Measurements from ENCODE around the gene HSPA12A. TPM values are rescaled to one million over a fixed set of nuclear protein-coding genes. Genes with fewer than 3 reads are reported as not detected.

HSPA12A gene
- total RNA-seq, 2 donors from 2014 or later = 0.08 TPM; not detected in 1

DNA sequence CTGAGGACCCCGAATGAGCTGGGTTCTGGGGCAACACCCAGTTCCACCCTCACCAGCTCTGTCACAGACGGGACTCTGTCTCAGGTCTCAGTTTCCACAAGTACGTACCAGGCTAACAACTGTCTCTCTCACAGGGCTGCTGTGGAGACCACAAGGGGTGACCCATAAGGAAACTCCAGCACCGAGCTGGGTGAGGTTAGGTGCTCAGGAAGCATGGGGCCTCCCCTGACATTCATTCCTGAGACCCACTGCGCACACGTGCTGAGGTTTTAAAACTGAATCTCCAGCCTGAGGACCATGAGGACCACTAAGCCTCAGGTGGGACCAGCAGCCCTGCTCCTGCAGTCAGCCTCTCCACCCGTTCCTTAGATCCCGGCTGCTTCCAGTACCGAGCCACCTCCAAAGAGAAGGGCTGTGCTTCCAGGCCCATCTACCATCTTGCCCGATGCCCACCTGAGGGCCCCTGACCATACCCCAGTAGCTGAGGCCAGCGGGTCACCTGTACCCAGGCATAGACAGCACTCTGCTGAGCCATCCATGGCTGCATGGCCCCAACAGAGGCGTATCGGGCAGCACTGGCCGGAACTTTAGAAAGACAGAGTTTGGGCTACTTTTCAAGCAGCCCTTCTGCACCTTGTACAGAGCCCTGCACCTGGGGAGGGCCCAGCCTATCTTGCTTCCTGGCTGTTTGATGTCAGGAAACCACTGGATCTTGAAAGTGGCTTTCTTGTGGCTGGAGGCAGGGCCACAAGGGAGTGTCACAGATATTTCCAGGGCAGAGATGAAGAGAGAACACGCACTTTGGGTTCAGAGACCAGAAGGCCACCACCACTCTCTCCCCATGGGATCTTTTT, 18.7 kb downstream of the HSPA12A start:
- ATAC-seq = peak in 1 of 2 donors; percentile 8
- H3K4me3 Mint-ChIP-seq = no peak overlapping the region

DNA sequence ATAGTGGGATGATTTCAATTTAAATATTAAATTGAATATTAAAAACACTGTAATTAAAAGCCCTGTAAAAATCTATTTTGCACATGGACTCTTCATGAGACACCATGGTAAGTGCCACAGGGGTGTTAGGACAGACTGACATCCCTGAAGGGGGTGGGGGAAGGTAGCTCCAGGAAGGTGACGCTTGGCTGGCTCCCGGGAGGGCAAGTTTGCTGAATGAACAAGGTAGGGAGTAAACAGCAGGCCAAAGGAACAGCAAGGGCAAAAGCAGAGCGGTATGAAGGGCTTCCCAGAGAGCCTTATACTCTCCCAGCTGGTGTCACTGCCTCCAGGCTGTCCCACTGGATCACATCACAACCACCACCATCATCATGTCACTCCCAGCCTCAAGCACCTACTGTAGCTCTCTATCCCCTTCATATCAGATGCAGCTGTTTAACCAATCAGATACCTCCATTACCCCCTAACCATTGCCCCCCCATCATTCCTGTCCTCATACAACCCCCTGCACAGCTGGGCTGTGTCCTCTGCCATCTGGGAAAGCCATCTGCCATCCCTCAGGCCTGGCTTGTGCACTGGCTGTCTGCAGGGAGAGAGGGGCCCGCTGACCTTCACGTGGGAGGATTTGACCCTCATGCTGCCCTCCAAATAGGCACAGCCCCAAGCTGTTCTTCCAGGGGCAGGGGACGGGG, 19.5 kb downstream of the HSPA12A start:
- Mint-ChIP-seq H3K4me1 (ENCODE audit: low read depth in 2 of 2) (no peaks in the 10 kb centered on the region), H3K36me3 (no peaks in the 10 kb centered on the region), H3K27me3 (peaks cover 11 to 14% of the 10 kb centered on the region in 2 donors), H3K9me3 (no peaks in the 10 kb centered on the region), H3K4me3 (no peak overlapping the region), H3K27ac (no peak overlapping the region)
- no peak for ATAC-seq
- no peak for DNase-seq (ENCODE audit: low spot score)

More for the DNA sequence above, 18.7 kb downstream of the HSPA12A start:
- Mint-ChIP-seq H3K27ac (no peak overlapping the region), H3K9me3 (no peaks in the 10 kb centered on the region), H3K36me3 (no peaks in the 10 kb centered on the region), H3K4me1 (ENCODE audit: low read depth in 2 of 2) (no peaks in the 10 kb centered on the region), H3K27me3 (peaks cover 11 to 14% of the 10 kb centered on the region in 2 donors)
- DNase-seq (ENCODE audit: low spot score) = no peak

DNA sequence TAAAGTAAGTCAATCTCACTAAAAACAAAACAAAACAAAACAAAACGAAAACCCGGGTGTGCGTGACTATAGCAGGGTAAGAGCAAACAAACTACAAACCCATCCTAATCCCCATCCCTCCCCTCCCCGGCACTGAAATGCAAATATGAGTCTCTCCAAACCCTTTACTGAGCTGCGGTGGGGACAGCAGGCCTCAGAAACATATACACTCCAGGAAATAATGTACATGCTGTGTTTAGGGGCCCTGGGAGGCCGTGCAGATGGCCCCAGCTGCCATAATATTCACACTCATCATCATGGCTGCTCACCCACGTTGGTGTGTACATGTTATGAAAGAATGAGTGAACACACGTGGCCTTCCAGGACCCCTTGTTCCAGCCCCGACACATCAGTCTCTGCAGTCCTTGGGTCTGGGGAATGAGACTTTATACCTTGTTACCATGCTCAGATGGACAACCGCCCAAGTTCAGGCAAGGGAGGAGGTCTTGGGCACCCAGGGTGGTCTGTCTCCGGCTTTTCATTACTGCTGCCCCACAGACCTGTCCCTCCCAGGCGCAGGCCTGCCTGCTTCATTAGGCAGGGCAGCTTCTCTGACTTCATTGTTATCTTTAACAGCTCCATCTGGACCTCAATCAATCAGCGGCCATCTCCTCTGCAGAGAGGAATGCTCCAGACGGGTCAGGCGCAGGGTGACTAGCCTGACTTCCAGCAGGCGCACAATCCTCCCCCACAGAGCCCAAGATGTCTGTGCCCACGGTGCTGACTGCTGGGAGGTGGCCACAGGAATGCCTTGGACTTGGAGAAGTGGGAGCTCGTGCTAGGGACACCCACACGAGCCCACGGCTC, 20.6 kb downstream of the HSPA12A start:
- H3K4me1 Mint-ChIP-seq (ENCODE audit: low read depth in 2 of 2) = no peaks in the 10 kb centered on the region
- DNase-seq (ENCODE audit: low spot score) = no peak
- no peaks in the 10 kb centered on the region for H3K36me3 Mint-ChIP-seq
- H3K4me3 Mint-ChIP-seq = no peak overlapping the region
- H3K27ac Mint-ChIP-seq = no peak overlapping the region
- no peaks in the 10 kb centered on the region for H3K9me3 Mint-ChIP-seq
- peaks cover 9 to 13% of the 10 kb centered on the region in 2 donors for H3K27me3 Mint-ChIP-seq
- ATAC-seq = no peak

DNA sequence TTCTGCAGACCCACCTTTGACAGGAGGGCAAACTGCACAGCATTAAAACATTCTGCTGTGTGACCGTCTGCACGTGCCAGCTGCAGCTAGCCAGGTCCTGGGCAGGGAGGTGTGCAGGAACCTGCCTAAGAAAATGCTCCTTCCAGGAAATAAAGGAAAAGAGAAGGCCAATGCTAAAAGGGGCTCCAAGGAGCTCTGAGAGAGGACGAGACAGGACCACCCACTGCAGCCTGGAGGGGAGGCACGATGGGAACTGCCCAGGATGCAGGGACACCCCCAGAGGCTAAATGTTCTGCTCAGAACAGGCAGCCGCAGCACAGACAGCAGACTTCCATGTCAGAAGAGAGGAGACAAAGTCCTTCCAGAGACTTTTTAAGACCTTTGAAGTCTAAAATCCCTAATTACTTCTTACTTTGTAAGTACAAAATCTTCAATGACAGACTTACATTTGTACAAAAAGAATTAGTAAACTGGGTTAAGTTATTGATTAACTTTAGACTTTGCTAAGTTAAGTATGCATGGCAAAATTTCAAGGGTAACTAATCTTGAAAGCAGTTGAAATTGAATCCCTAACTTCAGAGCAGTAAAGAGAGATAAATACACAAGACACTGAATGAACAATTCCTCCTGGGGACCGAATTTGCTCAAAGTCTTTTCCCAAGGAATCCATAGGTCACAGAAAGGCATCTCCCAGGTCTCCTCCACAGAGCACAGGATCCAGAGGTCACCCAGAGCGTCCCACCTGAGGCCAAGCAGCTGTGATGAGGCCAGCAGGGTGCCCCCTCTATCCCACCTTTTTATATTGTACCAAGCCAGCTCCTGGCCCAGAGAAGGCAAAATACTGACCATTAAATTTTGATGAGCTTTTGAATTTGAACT, 21.5 kb downstream of the HSPA12A start:
- Mint-ChIP-seq H3K4me3 (no peak overlapping the region), H3K27ac (no peak overlapping the region), H3K36me3 (no peaks in the 10 kb centered on the region), H3K9me3 (no peaks in the 10 kb centered on the region), H3K27me3 (peaks cover under 1 to 10% of the 10 kb centered on the region in 2 donors), H3K4me1 (ENCODE audit: low read depth in 2 of 2) (no peaks in the 10 kb centered on the region)
- ATAC-seq (no peak), DNase-seq (ENCODE audit: low spot score) (no peak)

DNA sequence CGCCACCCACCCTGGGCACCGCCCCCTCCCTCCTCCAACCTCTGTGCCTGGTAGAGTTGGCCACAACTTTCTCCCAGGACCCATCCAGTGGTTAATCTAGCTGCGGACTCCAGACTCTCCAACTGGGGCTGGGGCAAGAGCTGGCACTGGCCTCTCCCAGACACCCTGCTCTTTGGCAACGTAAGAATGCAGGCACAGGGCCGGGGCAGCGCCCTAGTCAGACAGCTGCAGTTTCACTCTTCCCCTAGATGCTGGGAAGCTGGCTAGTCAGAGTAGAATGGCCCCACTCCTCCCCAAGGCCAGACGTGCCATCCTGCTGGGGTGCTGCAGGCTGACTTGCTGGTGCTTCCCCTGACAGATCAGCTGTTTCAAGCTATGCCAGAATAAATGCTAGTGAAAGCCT, 22.1 kb downstream of the HSPA12A start:
- no peak for DNase-seq (ENCODE audit: low spot score)
- Mint-ChIP-seq H3K27me3 (peaks cover 0 to 9% of the 10 kb centered on the region in 2 donors), H3K27ac (no peak overlapping the region), H3K4me3 (no peak overlapping the region), H3K36me3 (no peaks in the 10 kb centered on the region), H3K9me3 (no peaks in the 10 kb centered on the region), H3K4me1 (ENCODE audit: low read depth in 2 of 2) (no peaks in the 10 kb centered on the region)
- ATAC-seq = no peak

DNA sequence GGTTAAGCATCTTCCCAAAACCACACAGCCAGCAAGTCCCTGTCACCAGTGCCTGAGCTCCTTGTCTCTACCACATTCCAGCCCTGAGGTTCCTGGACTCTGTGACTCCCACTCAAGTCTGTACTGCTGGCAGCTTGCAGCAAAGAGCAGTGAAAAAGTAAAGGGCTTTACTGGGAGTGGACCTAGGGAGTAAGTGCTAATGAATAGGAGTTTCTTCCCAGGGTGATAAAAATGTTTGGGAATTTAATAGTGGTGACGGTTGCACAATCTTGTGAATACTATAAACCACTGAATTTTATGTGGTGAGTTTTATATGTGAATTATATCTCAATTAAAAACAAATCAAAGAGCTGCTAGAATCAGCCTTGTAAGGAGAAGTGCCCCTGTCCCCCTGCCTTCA, 22.6 kb downstream of the HSPA12A start:
- no peak for DNase-seq (ENCODE audit: low spot score)
- Mint-ChIP-seq H3K27ac (no peak overlapping the region), H3K9me3 (no peaks in the 10 kb centered on the region), H3K4me1 (ENCODE audit: low read depth in 2 of 2) (no peaks in the 10 kb centered on the region), H3K36me3 (no peaks in the 10 kb centered on the region), H3K27me3 (peaks cover 0 to 7% of the 10 kb centered on the region in 2 donors), H3K4me3 (no peak overlapping the region)
- no peak for ATAC-seq

DNA sequence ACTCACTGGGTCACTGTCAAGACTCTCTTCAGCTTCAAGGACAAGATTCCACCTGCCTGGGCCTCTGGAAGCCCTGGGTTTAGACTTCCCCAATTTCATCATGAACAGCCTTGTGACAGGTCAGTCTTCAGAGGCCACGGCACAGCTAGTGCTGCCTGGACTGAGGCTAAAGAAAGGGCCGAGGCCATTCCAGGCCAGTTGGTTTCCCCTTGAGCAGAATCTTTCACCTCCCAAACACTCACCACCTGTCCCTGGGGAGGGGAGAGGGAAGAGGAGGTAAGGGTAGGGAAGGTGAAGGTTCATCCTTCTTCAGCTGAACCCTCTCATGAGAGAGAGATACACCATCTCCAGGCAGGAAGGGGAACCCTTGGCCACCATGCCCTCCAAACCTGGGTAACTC, 24.3 kb downstream of the HSPA12A start:
- ATAC-seq (no peak), DNase-seq (ENCODE audit: low spot score) (no peak)
- Mint-ChIP-seq H3K27ac (no peak overlapping the region), H3K4me3 (no peak overlapping the region), H3K4me1 (ENCODE audit: low read depth in 2 of 2) (no peaks in the 10 kb centered on the region), H3K36me3 (no peaks in the 10 kb centered on the region), H3K27me3 (peaks cover 0 to 16% of the 10 kb centered on the region in 2 donors), H3K9me3 (no peaks in the 10 kb centered on the region)

DNA sequence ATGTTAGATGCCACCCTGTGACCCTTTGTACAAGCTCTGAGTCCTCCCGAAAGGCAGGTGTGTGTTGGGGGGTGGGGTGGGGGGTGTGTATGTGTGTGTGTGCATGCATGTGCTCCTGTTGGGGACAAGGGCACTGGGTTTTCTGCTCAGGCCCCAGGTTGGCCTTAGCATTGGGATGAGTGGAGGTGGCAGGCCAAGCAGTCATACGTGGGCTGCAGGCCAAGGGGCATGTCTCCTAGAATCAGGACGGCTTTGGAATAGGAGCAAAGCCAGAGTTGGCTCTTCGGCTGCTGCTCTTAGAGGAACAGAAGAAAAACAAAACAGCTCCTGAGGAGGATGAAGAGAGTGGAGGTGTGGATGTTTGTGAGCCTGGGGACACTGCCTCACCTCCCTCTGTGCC, 26.0 kb downstream of the HSPA12A start:
- ATAC-seq = no peak

DNA sequence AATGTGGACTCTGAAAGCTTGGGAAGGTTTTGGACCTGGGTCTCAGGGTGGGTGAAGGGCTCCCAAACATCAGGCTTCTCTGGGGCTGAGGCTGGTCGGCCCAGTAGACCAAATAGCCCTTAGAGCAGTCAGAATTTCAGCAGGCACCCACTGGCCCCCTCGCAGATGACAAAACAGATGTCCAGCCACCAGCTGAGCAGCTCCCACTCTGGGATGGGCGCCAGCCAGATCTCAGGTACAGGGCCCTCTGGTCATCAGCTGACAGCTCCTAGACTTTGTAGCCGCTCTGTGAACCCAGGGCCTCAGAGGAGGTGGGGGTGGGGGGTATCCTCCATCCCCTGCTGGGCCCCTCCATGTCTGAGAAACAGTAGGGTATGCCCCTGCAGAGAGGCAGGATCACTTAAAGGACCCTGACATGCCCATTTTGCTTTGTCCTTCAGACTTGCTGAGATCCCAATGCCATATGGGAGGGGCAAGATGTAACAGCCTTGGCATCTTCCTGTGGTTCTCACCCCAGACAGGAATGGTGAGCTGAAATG, 26.5 kb downstream of the HSPA12A start:
- peaks cover 0 to 13% of the 10 kb centered on the region in 2 donors for H3K27me3 Mint-ChIP-seq

More for the DNA sequence above, 26.0 kb downstream of the HSPA12A start:
- Mint-ChIP-seq H3K4me3 (no peak overlapping the region), H3K27ac (no peak overlapping the region), H3K9me3 (no peaks in the 10 kb centered on the region), H3K36me3 (no peaks in the 10 kb centered on the region), H3K27me3 (peaks cover 0 to 13% of the 10 kb centered on the region in 2 donors), H3K4me1 (ENCODE audit: low read depth in 2 of 2) (no peaks in the 10 kb centered on the region)
- no peak for DNase-seq (ENCODE audit: low spot score)

DNA sequence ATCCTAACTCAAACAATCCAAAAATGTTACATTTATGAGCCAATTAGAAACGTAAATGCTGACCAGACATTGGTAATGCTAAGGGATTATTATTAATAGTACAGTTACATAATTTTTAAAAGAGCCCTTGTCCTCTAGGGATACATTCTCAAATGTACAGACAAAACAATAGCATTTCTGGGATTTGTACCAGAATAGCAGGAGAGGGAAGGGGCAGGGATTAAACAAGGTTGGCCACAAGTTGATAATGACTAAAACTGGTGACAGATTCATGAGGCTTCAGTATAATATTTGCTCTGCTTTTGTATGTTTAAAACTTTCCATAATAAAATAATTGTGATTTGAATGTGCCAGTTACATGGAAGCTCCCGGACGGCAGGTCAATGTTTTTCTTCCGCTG, 27.0 kb downstream of the HSPA12A start:
- ATAC-seq (no peak), DNase-seq (ENCODE audit: low spot score) (no peak)
- Mint-ChIP-seq H3K4me1 (ENCODE audit: low read depth in 2 of 2) (no peaks in the 10 kb centered on the region), H3K36me3 (no peaks in the 10 kb centered on the region), H3K9me3 (no peaks in the 10 kb centered on the region), H3K4me3 (no peak overlapping the region), H3K27ac (no peak overlapping the region), H3K27me3 (peaks cover 0 to 10% of the 10 kb centered on the region in 2 donors)

More for the DNA sequence above, 26.5 kb downstream of the HSPA12A start:
- no peak overlapping the region for H3K27ac Mint-ChIP-seq
- ATAC-seq (no peak), DNase-seq (ENCODE audit: low spot score) (no peak)
- no peak overlapping the region for H3K4me3 Mint-ChIP-seq
- H3K36me3 Mint-ChIP-seq = no peaks in the 10 kb centered on the region
- no peaks in the 10 kb centered on the region for H3K9me3 Mint-ChIP-seq
- H3K4me1 Mint-ChIP-seq (ENCODE audit: low read depth in 2 of 2) = no peaks in the 10 kb centered on the region

DNA sequence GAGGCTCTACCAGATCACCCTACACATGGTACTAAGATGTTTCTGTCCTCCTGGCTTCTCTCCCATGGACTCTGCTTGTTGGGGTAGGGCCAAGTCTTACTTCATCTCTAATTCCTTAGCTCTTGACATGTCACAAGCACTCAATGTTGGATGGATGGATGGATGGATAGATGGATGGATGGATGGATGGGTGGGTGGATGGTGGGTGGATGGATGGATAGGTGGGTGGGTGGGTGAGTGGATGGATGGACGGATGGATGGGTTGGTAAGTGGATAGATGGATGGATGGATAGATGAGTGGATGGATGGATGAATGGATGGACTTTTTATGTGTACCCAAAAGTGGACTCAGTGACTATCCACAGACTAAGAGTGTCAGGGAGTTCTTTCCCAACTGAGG, 28.5 kb downstream of the HSPA12A start:
- DNase-seq (ENCODE audit: low spot score) = no peak
- H3K4me1 Mint-ChIP-seq (ENCODE audit: low read depth in 2 of 2) = no peaks in the 10 kb centered on the region
- ATAC-seq = no peak
- no peaks in the 10 kb centered on the region for H3K36me3 Mint-ChIP-seq
- H3K27me3 Mint-ChIP-seq = peaks cover 0 to 10% of the 10 kb centered on the region in 2 donors
- H3K27ac Mint-ChIP-seq = no peak overlapping the region
- no peaks in the 10 kb centered on the region for H3K9me3 Mint-ChIP-seq
- no peak overlapping the region for H3K4me3 Mint-ChIP-seq

DNA sequence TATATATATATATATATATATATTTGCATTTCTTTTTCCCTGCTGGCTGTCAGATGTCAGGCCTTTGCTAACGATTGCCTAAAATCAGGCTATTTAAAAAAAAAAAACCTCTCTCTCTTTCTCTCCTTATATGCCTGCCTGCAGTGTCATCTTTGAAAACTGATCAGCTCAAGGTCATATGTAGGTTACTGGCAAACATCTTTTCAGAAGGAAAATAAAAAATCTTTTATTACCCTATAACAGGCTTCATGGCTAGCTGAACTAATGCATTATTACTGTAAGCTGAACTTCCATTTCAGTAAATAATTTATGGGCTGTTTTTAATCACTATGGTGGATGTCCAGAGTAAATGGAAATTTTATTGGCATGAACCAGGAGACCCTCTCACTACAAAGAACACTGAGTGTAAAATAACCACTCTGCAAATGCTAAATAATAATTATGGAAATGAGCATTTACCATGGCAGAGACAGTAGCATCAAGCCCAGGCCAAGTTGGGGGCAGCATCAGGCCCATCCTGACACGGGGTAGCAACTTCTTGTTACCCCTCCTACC, 29.3 kb downstream of the HSPA12A start:
- no peak for ATAC-seq
- Mint-ChIP-seq H3K27me3 (peaks cover 0 to 10% of the 10 kb centered on the region in 2 donors), H3K9me3 (no peaks in the 10 kb centered on the region), H3K4me3 (no peak overlapping the region), H3K4me1 (ENCODE audit: low read depth in 2 of 2) (no peaks in the 10 kb centered on the region), H3K36me3 (no peaks in the 10 kb centered on the region), H3K27ac (no peak overlapping the region)
- no peak for DNase-seq (ENCODE audit: low spot score)

Data from natural killer cell treated with Interleukin-12 subunit alpha and Interleukin-12 subunit beta and Interleukin-15 and Interleukin-18, amount 100 ng/mL, for 72 hours (primary cell).